IPS-20b (cell line): ENCODE data around the gene CXorf65.

Source experiments
- H3K27ac ChIP-seq: one replicate; pipeline ENCODE4 v1.5.1; 2013; ENCODE audit warnings: low read length
- H3K27me3 ChIP-seq: 2 replicates; pipeline ENCODE4 v1.6.1; 2013; ENCODE audit warnings: mild to moderate bottlenecking, low read length, inconsistent platforms; ENCODE audit not compliant: insufficient read depth
- H3K36me3 ChIP-seq: 2 replicates; pipeline ENCODE4 v1.6.1; 2013; ENCODE audit warnings: low read depth, mild to moderate bottlenecking, inconsistent platforms, low read length, moderate library complexity; ENCODE audit not compliant: insufficient read depth
- H3K4me1 ChIP-seq: 2 replicates; pipeline ENCODE4 v1.6.1; 2013; ENCODE audit warnings: mild to moderate bottlenecking, control low read depth, inconsistent platforms, low read length, moderate library complexity; ENCODE audit not compliant: insufficient read depth
- H3K4me3 ChIP-seq: 2 replicates; pipeline ENCODE4 v1.5.1; 2013; ENCODE audit warnings: mild to moderate bottlenecking, low read length, inconsistent platforms
- H3K9ac ChIP-seq: 2 replicates; pipeline ENCODE4 v1.6.1; 2013; ENCODE audit warnings: low read depth, mild to moderate bottlenecking, inconsistent platforms, low read length, moderate library complexity
- H3K9me3 ChIP-seq: 2 replicates; pipeline ENCODE4 v1.6.1; 2013; ENCODE audit warnings: mild to moderate bottlenecking, low read depth, low read length, inconsistent platforms; ENCODE audit not compliant: insufficient read depth

CXorf65 gene

GRCh38 chrX:71091263-71091662 lies 15.3 kb downstream of the CXorf65 start:
- H3K4me1 ChIP-seq, result no peaks in the 10 kb centered on the region
- H3K9me3 ChIP-seq, result no peaks in the 10 kb centered on the region
- no peak overlapping the region for H3K9ac ChIP-seq
- H3K36me3 ChIP-seq, result no peaks in the 10 kb centered on the region
- H3K27me3 ChIP-seq, result 0 out of 2 replicates have a peak, but pooled peaks cover 1% of the 10 kb centered on the region
- H3K27ac ChIP-seq, result no peak overlapping the region
- H3K4me3 ChIP-seq, result no peak overlapping the region

GRCh38 chrX:71085900-71086299 lies 20.6 kb downstream of the CXorf65 start:
- no peak overlapping the region for H3K27ac ChIP-seq
- no peaks in the 10 kb centered on the region for H3K36me3 ChIP-seq
- no peaks in the 10 kb centered on the region for H3K27me3 ChIP-seq
- no peak overlapping the region for H3K4me3 ChIP-seq
- no peaks in the 10 kb centered on the region for H3K4me1 ChIP-seq
- no peaks in the 10 kb centered on the region for H3K9me3 ChIP-seq
- H3K9ac ChIP-seq, result no peak overlapping the region

GRCh38 chrX:71082822-71083221 lies 23.7 kb downstream of the CXorf65 start:
- no peak overlapping the region for H3K27ac ChIP-seq
- H3K9ac ChIP-seq, result no peak overlapping the region
- H3K27me3 ChIP-seq, result no peaks in the 10 kb centered on the region
- H3K4me1 ChIP-seq, result no peaks in the 10 kb centered on the region
- no peaks in the 10 kb centered on the region for H3K36me3 ChIP-seq
- no peaks in the 10 kb centered on the region for H3K9me3 ChIP-seq
- H3K4me3 ChIP-seq, result no peak overlapping the region

- Histone ChIP-seq H3K9me3 (no peaks in the 10 kb centered on the region), H3K4me3 (no peak overlapping the region), H3K36me3 (no peaks in the 10 kb centered on the region), H3K27ac (no peak overlapping the region), H3K27me3 (no peaks in the 10 kb centered on the region), H3K4me1 (no peaks in the 10 kb centered on the region), H3K9ac (no peak overlapping the region)
These were observed 24.4 kb downstream of the CXorf65 start for GRCh38 chrX:71082124-71082647.

GRCh38 chrX:71081330-71082123 lies 25.0 kb downstream of the CXorf65 start:
- Histone ChIP-seq H3K27ac (no peak overlapping the region), H3K9me3 (no peaks in the 10 kb centered on the region), H3K9ac (no peak overlapping the region), H3K4me1 (no peaks in the 10 kb centered on the region), H3K36me3 (no peaks in the 10 kb centered on the region), H3K4me3 (no peak overlapping the region), H3K27me3 (no peaks in the 10 kb centered on the region)

- no peak overlapping the region for H3K27ac ChIP-seq
- H3K9ac ChIP-seq, result no peak overlapping the region
- no peak overlapping the region for H3K4me3 ChIP-seq
- no peaks in the 10 kb centered on the region for H3K27me3 ChIP-seq
- H3K4me1 ChIP-seq, result no peaks in the 10 kb centered on the region
- H3K9me3 ChIP-seq, result no peaks in the 10 kb centered on the region
- H3K36me3 ChIP-seq, result peaks cover 4% of the 10 kb centered on the region; the same call in 1 of the 2 replicates
These were observed 36.0 kb downstream of the CXorf65 start for GRCh38 chrX:71070531-71070930.

GRCh38 chrX:71068044-71068918 lies 38.3 kb downstream of the CXorf65 start, which contains the start of gene SNX12:
Gene SNX12 (minus strand): TSS chrX:71068334. CDS start chrX:71068306, 28 bp downstream.
- Histone ChIP-seq H3K9ac (peak within 1 kb of the TSS; percentile 87), H3K4me3 (peak within 1 kb of the TSS; percentile 92), H3K9me3 (no peaks in the 10 kb centered on the region), H3K36me3 (peaks cover 4% of the 10 kb centered on the region; the same call in 1 of the 2 replicates), H3K4me1 (no peaks in the 10 kb centered on the region), H3K27ac (no peak within 1 kb of the TSS), H3K27me3 (no peaks in the 10 kb centered on the region)

GRCh38 chrX:71067712-71068043 lies 38.9 kb downstream of the CXorf65 start:
- Histone ChIP-seq H3K27me3 (no peaks in the 10 kb centered on the region), H3K27ac (no peak overlapping the region), H3K36me3 (peaks cover 4% of the 10 kb centered on the region; the same call in 1 of the 2 replicates), H3K9ac (peak overlapping the region; percentile 87), H3K4me3 (peak overlapping the region; percentile 82), H3K9me3 (no peaks in the 10 kb centered on the region), H3K4me1 (no peaks in the 10 kb centered on the region)

- Histone ChIP-seq H3K36me3 (peaks cover 5% of the 10 kb centered on the region), H3K27ac (no peak overlapping the region)
These were observed 39.5 kb downstream of the CXorf65 start for GRCh38 chrX:71067089-71067488.

GRCh38 chrX:71060127-71060526 lies 46.4 kb downstream of the CXorf65 start:
- Histone ChIP-seq H3K27me3 (no peaks in the 10 kb centered on the region), H3K4me3 (no peak overlapping the region), H3K36me3 (peaks cover 32% of the 10 kb centered on the region), H3K27ac (no peak overlapping the region), H3K4me1 (no peaks in the 10 kb centered on the region), H3K9me3 (no peaks in the 10 kb centered on the region), H3K9ac (no peak overlapping the region)

More at GRCh38 chrX:71067089-71067488, 39.5 kb downstream of the CXorf65 start:
- Histone ChIP-seq H3K4me1 (no peaks in the 10 kb centered on the region), H3K27me3 (no peaks in the 10 kb centered on the region), H3K9me3 (no peaks in the 10 kb centered on the region), H3K9ac (peak overlapping the region; percentile 87; the same call in 1 of the 2 replicates), H3K4me3 (peak overlapping the region; percentile 82)

GRCh38 chrX:71057848-71058530 lies 48.6 kb downstream of the CXorf65 start:
- Histone ChIP-seq H3K36me3 (peaks cover 32% of the 10 kb centered on the region), H3K9me3 (no peaks in the 10 kb centered on the region), H3K27ac (no peak overlapping the region)

More at GRCh38 chrX:71057848-71058530, 48.6 kb downstream of the CXorf65 start:
- H3K4me1 ChIP-seq, result no peaks in the 10 kb centered on the region
- H3K4me3 ChIP-seq, result no peak overlapping the region
- H3K27me3 ChIP-seq, result no peaks in the 10 kb centered on the region
- no peak overlapping the region for H3K9ac ChIP-seq
